GM12801 (cell line): ENCODE measurements around the gene UCHL5.

Experiments
- CTCF ChIP-seq: IDR thresholded peaks from one replicate; pipeline ENCODE4 v1.5.1; 2011; ENCODE audit warnings: control low read depth; ENCODE audit not compliant: insufficient read length; ENCODE audit errors: extremely low read depth

UCHL5 gene

GRCh38 chr1:193062698-193063463 is 3.7 kb upstream of the UCHL5 start:
- no peak for TF ChIP-seq CTCF

- TF ChIP-seq CTCF = no peak
These were observed 1.8 kb upstream of the UCHL5 start for GRCh38 chr1:193060938-193061337.

GRCh38 chr1:193060406-193060805 is 1.2 kb upstream of the UCHL5 start:
- TF ChIP-seq CTCF = no peak

- no peak for TF ChIP-seq CTCF
These were observed 899 bp upstream of the UCHL5 start for GRCh38 chr1:193060115-193060403.

- no peak for TF ChIP-seq CTCF
These were observed 455 bp downstream of the UCHL5 start for GRCh38 chr1:193058529-193059281.

- no peak for TF ChIP-seq CTCF
These were observed 4.9 kb downstream of the UCHL5 start for GRCh38 chr1:193054169-193054675.

GRCh38 chr1:193042766-193043691 is 16.1 kb downstream of the UCHL5 start:
- no peak for TF ChIP-seq CTCF
